A673 (cell line): Measurements from ENCODE around the gene DDX27. TPM values are rescaled to one million over a fixed set of nuclear protein-coding genes. Genes with fewer than 3 reads are reported as not detected.

Experiments
- BruUV-seq: library from RNA; stranded (reverse); fragments of 400-500 nt; replicated peaks from 2 replicates; lab custom pipeline; 2021; lab: Mats Ljungman, UMichigan
- CTCF ChIA-PET: fragments of 300-600 bp; sonication (Branson Sonifier 250); formaldehyde crosslinking; loops from one replicate; lab custom pipeline; 2022; ENCODE audit warnings: antibody characterized with exemption; lab: Charles Lee
- POLR2A ChIA-PET: fragments of 300-600 bp; sonication (Branson Sonifier 250); formaldehyde crosslinking; loops from one replicate; lab custom pipeline; 2022; ENCODE audit warnings: antibody characterized with exemption; ENCODE audit not compliant: low non-redundant PET; lab: Charles Lee
- DNase-seq: peaks from one replicate; pipeline ENCODE4 v3.0.0-alpha.2; 2015; ENCODE audit warnings: low spot score
- H3K27ac ChIP-seq: fragments of 200-600 bp; sonication (generic); 2 replicates; pipeline ENCODE4 v1.5.1; 2016; ENCODE audit warnings: mixed run types, low read depth, mild to moderate bottlenecking, mixed read lengths, antibody characterized with exemption, low read length; ENCODE audit not compliant: poor library complexity, severe bottlenecking
- H3K27me3 ChIP-seq: fragments of 200-600 bp; sonication (generic); replicated peaks from 2 replicates; pipeline ENCODE4 v1.6.1; 2017; ENCODE audit warnings: mixed run types, low read depth, mild to moderate bottlenecking, mixed read lengths, antibody characterized with exemption, low read length; ENCODE audit not compliant: insufficient read depth, poor library complexity
- H3K36me3 ChIP-seq: fragments of 200-600 bp; sonication (generic); 2 replicates; pipeline ENCODE4 v1.6.1; 2016; ENCODE audit warnings: mixed run types, mild to moderate bottlenecking, mixed read lengths, antibody characterized with exemption, low read length; ENCODE audit not compliant: insufficient read depth, poor library complexity, severe bottlenecking
- H3K4me1 ChIP-seq: fragments of 200-600 bp; sonication (generic); 2 replicates; pipeline ENCODE4 v1.6.1; 2017; ENCODE audit warnings: mixed run types, mild to moderate bottlenecking, mixed read lengths, antibody characterized with exemption, low read length; ENCODE audit not compliant: insufficient read depth, poor library complexity, severe bottlenecking
- H3K4me3 ChIP-seq: fragments of 200-600 bp; sonication (generic); 2 replicates; pipeline ENCODE4 v1.5.1; 2016; ENCODE audit warnings: low read depth, mixed run types, mild to moderate bottlenecking, mixed read lengths, low read length; ENCODE audit not compliant: poor library complexity, severe bottlenecking
- H3K9me3 ChIP-seq: fragments of 200-600 bp; sonication (generic); 2 replicates; pipeline ENCODE4 v1.6.1; 2016; ENCODE audit warnings: mixed run types, low read depth, mild to moderate bottlenecking, mixed read lengths, antibody characterized with exemption, low read length; ENCODE audit not compliant: poor library complexity, severe bottlenecking
- EZH2 ChIP-seq: fragments of 200-600 bp; sonication (generic); IDR thresholded peaks from 2 replicates; pipeline ENCODE4 v1.6.1; 2017; ENCODE audit warnings: borderline replicate concordance, low read depth, mild to moderate bottlenecking, mixed read lengths, antibody characterized with exemption, low read length; ENCODE audit not compliant: poor library complexity, severe bottlenecking
- intact Hi-C: fragments of 100-400 bp; cut with micrococcal nuclease; formaldehyde crosslinking; loops from one replicate; pipeline ENCODE4 v1.10.0; 2022; ENCODE audit not compliant: unreplicated experiment
- total RNA-seq: library from RNA; stranded (reverse); gene quantifications from 2 replicates; pipeline ENCODE4 v1.2.3, GENCODE V29; 2021
- TF ChIP-seq, protein P1 (sequence below): fragments of 300-800, 200-600 bp; sonication (generic); conservative IDR thresholded peaks from 2 replicates; pipeline ENCODE4 v1.5.1; 2017; ENCODE audit warnings: low read depth, mild to moderate bottlenecking, antibody characterized with exemption, low read length, moderate library complexity, mixed read lengths

The DDX27 gene
- total RNA-seq, 1 experiment from 2014 or later: 62.4 TPM

DNA sequence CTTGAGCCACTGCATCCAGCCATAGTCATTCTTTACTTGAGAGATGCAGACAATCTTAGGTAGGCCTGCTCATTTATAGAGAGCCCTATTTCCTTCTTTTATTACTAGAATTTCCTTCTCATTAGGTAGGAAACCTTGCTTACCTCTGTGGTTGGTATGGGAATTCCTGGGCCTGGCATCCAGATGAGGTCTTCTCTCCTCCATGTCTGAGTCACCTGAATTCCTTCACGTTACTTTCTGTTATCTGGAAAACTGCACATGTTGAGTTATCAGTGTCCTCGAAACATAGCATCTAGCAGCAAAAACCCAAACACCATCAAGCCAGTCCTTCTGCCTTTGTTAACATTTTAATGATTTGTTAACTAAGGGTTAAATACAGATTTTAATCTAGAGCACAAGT is 56.4 kb downstream of the DDX27 start:
- TF ChIP-seq, protein P1, sequence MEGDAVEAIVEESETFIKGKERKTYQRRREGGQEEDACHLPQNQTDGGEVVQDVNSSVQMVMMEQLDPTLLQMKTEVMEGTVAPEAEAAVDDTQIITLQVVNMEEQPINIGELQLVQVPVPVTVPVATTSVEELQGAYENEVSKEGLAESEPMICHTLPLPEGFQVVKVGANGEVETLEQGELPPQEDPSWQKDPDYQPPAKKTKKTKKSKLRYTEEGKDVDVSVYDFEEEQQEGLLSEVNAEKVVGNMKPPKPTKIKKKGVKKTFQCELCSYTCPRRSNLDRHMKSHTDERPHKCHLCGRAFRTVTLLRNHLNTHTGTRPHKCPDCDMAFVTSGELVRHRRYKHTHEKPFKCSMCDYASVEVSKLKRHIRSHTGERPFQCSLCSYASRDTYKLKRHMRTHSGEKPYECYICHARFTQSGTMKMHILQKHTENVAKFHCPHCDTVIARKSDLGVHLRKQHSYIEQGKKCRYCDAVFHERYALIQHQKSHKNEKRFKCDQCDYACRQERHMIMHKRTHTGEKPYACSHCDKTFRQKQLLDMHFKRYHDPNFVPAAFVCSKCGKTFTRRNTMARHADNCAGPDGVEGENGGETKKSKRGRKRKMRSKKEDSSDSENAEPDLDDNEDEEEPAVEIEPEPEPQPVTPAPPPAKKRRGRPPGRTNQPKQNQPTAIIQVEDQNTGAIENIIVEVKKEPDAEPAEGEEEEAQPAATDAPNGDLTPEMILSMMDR: no peak
- TF ChIP-seq EZH2: no peak
- intact Hi-C loops: no loop called here

DNA sequence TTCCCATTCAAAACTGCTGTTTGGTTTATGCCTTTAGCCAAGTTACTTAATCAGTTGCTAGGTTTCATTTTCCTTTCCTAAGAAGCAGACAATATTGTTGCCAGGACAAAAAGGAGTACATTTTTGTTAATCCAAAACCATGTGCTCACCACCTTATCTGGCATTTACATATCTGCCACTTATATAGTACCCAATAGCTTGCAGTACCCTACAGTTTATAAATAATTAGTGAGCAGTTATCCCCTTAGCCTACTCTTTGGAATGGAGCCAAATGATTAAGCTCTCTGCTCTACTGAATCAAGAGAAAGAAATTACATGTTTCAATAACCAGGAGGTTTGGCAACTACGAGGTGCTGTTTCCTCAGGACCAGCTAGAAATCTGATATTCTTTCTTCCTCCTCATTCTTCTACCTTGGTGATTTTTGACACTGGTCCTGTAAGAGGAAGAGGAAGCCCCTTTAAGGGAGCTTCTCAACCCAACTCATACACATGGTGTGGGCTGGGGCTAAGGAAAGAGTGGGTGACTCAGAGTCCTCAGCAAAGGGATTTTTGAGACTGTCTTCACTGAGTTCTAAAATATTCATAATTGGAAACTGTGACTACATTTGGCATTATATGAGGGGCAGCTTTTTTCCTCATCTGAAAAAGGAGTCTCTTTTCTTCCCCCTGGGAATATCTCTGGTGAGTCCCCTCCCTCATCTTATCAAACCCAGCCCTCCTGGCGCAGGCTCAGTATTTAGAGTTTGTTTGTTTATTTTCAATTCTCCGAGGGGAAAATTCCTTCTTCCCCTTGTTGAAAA is 57.1 kb downstream of the DDX27 start:
- ChIA-PET POLR2A (interaction anchor here (0.6 kb wide), 1 partner anchor 22 kb away, joined by 3 read pairs; no protein-coding TSS in a partner anchor), CTCF (interaction anchor here (0.6 kb wide), 1 partner anchor 27 kb away, joined by 3 read pairs; no protein-coding TSS in a partner anchor)
- peak; percentile 71 for DNase-seq
- peaks cover 16% of the 10 kb centered on the region for H3K9me3 ChIP-seq
- intact Hi-C loops: no loop called here
- TSS peak; percentile 55 for BruUV-seq
- no peaks in the 10 kb centered on the region for H3K27me3 ChIP-seq
- peak overlapping the region; percentile 81 for H3K4me3 ChIP-seq
- no peak for TF ChIP-seq EZH2
- TF ChIP-seq, protein P1: no peak
- H3K4me1 ChIP-seq: no peaks in the 10 kb centered on the region
- H3K27ac ChIP-seq: peak overlapping the region; percentile 94
- H3K36me3 ChIP-seq: peaks cover 60% of the 10 kb centered on the region

More for the DNA sequence above, 56.4 kb downstream of the DDX27 start:
- no peak for DNase-seq
- Histone ChIP-seq H3K27me3 (no peaks in the 10 kb centered on the region), H3K36me3 (peaks cover 60% of the 10 kb centered on the region), H3K27ac (peak overlapping the region; percentile 6), H3K4me3 (no peak overlapping the region), H3K9me3 (peaks cover 9% of the 10 kb centered on the region), H3K4me1 (no peaks in the 10 kb centered on the region)
- BruUV-seq: no TSS peak
- ChIA-PET POLR2A (no interaction called here), CTCF (interaction anchor here (0.6 kb wide), 1 partner anchor 27 kb away, joined by 3 read pairs; no protein-coding TSS in a partner anchor)

DNA sequence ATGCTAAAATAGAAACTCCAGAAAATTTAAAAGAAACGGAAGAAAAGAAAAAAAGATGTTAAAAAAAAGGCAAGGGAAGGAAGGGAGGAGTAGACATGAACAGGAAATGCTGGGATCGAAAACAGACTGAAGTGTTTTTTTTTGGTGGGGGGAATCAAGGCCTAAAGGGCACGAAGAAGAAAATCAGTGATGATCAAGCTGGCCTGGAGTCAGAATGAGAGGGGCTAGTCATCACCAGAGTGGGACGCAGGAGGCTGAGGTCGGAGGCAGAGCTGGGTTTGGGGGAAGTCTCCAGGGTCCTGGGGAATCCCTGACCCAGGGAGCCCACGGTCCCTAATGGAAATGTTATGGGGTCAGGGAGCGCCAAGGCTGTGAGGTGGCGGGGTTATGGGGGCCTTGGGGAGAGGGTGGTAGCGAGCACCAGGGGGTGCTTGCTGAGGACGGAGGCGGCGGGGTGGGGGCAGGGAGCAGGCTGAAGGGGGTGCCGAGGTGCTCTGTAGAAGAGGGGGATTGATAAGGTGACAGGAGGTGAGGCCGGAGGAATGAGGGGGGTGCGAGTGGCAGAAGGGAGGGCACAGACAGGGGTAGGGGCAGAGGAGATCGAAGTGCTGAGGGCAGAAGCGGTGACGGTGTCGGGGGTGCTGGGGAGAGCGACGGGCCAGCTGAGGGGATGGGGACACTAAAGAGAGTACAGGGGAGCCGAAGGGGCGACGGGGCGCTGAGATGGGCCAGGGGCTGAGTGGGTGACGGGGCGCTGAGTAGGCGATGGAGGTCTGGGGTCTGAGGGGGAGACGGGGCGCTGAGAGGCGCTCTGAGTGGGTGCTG is 58.0 kb downstream of the DDX27 start:
- BruUV-seq: no TSS peak
- ChIA-PET POLR2A (interaction anchor here (0.5 kb wide), 1 partner anchor 125 kb away, joined by 25 read pairs; no protein-coding TSS in a partner anchor), CTCF (no interaction called here)
- Histone ChIP-seq H3K27ac (peak overlapping the region; percentile 94), H3K9me3 (peaks cover 20% of the 10 kb centered on the region), H3K4me3 (peak overlapping the region; percentile 81), H3K36me3 (peaks cover 62% of the 10 kb centered on the region), H3K27me3 (no peaks in the 10 kb centered on the region), H3K4me1 (peaks cover 3% of the 10 kb centered on the region)
- TF ChIP-seq, protein P1: no peak
- TF ChIP-seq EZH2: no peak
- peak; percentile 32 for DNase-seq
- intact Hi-C loops: no loop called here
